ENCODE data around the gene PSPC1.
"Not testable (repeated sequence)": the region's sequence is repeated elsewhere in the genome, so short reads cannot be mapped to it uniquely, and the experiment has no call there.

DNA sequence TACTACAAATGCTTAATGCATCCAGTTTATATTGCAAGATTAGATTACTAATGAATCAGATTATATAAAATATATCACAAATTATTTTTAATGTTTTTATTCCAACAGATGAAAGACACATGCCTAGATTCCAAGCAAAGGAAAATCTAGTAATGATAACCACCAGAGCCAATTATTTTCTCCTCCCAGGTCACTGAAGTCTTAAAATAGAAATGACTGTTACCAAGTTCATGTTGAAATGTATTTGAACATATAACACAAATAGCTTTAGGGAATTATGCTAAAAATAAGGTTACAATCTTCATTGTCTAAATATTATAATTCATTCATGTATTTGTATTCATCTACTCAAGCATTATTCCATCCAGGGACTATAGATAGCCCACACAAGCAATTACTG is 73.0 kb downstream of the PSPC1 start:
- not testable (repeated sequence) for TF ChIP-seq CTCF, POLR2A (IDR thresholded peaks at IDR 0.05)

Data from tibial nerve (tissue), 3 donors.